ENCODE measurements around the gene STARD5. TPM values are rescaled to one million over a fixed set of nuclear protein-coding genes. Genes with fewer than 3 reads are reported as not detected.
"Not testable (repeated sequence)": the region's sequence is repeated elsewhere in the genome, so short reads cannot be mapped to it uniquely, and the experiment has no call there.

STARD5 gene, protein sequence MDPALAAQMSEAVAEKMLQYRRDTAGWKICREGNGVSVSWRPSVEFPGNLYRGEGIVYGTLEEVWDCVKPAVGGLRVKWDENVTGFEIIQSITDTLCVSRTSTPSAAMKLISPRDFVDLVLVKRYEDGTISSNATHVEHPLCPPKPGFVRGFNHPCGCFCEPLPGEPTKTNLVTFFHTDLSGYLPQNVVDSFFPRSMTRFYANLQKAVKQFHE
- total RNA-seq = 10 to 100 TPM; 32.7 to 36.4 TPM
- long read RNA-seq, full-length matches to known transcripts = 8 of 11 reads
- long read RNA-seq, partial matches to known transcripts = 1 of 11 reads
- long read RNA-seq, other reads (novel, unspliced or antisense) = 2 of 11 reads

DNA sequence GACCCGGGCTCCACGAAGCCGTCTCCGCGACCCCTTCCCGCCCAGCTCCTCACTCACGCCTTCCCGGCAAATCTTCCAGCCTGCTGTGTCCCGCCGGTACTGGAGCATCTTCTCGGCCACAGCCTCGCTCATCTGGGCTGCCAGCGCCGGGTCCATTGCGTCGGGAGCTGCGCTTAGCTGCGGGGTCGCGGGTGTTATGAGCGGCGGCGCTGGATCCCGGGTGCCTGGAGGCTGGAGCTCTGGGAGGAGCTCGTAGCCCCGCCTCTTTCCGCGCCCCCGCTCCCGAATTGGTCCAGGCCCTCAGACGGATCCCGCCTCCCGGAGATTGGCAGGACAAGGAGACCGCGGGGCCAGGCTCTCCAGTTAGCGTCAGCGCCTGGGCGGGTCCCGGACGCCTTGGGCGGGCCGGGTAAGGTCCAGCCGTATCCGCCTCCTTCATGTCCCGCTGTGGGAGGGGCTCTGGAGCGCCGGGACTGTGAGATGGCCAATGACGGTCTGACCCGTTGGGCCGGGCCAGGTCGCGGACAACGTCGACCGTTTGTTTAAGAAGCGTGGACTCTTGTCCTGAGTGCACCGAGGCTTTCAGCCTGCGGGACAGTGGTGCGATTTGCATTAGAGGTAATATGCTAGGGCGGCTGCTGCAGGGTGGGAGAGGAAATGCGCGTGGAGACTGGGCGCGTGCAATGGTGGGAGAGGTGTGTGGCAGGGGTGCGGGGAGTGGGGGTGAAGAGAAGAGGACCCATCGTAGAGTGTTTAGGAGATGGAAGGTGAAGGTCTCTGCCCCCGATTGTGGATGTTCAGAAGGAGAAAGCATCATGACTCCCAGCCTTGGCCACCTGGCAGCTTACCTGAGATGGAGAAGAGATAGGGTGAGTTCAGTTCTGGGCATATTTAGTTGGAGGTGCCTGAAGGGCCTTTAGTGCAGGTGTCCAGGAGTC, at the start of gene STARD5:
Gene STARD5, minus strand, starts transcription at position 198 of the 938 bp plus-strand sequence. Its CDS starts 42 bp downstream, at position 156.
- intact Hi-C loops (cut with DNase I, micrococcal nuclease) = loop anchor here in 1 of 2 donors (10.0 kb wide), 1 partner anchor 49 kb away; no protein-coding TSS in a partner anchor
- ATAC-seq = peak; percentile 93
- peak; percentile 99 to 100 for DNase-seq

DNA sequence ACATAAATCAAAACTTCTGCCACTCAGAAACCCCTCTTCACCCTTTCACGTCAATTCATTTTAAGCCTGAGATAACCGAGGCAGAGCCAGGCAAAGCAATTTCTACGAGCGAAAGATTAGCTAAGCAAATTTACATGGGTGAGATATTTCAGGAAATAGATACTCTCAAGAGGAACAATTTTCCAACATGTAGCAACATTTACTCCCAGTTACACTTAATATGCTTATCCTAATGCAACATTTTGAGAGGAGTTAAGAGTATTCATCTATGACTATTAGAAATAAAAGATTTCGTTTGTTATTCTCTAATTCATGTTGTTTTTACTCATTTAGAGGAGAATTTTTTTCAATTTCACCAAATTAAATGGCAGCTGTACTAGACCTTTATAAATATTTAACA, 49.2 kb upstream of the STARD5 start:
- ATAC-seq (no peak), DNase-seq (no peak)
- intact Hi-C loops (cut with DNase I, micrococcal nuclease) = no loop called here

DNA sequence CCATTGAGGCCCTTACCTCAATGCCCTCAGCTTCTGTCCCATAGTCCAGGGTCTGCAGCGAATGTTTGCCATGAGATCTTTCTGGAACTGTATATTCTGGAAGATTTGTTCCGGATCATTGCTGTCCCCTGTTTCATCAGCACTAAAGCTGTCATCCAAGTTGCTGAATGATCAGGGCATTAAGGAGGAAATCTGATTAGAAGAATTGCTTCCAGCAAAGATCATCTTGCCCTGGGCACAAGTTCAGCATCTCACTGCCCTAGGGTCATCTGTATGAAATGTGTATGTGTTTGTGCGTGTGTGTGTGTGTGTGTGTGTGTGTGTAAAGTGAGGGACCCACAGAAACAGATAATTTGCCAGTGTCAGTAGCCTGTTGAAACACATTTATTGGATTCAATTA, 48.6 kb upstream of the STARD5 start:
- intact Hi-C loops (cut with DNase I, micrococcal nuclease) = no loop called here
- ATAC-seq (no peak), DNase-seq (no peak)

DNA sequence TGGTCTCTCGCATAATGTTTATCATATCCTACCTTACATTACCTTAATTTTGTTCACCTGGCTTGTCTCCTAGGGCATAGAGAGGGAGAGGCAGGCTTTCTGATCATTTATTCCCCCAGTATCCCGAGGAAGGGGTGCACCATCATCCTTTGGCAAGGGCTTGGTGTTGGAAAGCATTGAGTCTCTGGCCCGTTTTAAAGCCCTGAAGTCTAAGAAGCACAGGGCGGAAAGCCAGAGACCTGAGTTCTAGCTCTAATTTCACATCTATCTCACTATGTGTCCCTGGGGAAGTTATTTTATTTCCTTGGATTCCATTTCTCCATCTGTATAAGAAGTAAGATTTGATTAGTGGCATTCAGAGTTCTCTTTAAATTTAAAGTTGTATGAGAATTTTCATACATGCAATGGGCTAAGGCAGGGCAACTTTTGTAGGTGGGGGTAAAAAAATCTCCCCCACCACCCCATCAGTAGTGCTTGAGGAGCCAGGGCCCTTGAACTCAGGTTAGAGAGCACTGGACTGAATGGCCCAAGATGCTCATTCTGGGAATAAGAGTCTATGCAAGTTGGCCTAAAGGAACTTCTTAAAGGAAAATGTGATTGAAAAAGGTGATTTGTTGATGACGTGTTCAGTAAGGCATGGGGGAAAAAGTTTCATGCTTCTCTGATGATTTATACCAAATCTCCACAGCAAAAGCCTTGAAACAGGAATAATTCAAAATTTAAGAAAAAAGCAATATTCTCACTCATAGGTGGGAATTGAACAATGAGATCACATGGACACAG, 40.0 kb upstream of the STARD5 start:
- no peak for ATAC-seq
- DNase-seq = no peak
- intact Hi-C loops (cut with DNase I, micrococcal nuclease) = no loop called here

DNA sequence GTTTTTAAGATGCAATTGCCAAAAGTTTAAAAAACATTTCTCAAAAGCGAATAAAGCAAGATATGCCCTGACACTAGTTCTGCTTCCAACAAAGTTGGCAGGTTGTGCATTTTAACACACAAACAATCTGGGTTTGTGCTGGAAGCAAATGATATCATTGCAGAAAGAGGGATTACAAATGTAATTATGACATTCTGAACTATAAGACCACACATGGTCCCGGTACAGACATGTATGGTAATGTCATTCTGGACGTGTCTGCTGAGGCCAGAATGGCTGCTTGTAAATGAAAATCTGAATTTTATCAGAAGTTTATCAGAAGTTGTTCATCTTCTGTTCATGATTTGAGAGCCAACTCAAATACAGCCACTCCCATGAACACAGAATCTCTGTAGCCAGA, 39.3 kb upstream of the STARD5 start:
- intact Hi-C loops (cut with DNase I, micrococcal nuclease) = no loop called here
- DNase-seq = no peak
- no peak for ATAC-seq

DNA sequence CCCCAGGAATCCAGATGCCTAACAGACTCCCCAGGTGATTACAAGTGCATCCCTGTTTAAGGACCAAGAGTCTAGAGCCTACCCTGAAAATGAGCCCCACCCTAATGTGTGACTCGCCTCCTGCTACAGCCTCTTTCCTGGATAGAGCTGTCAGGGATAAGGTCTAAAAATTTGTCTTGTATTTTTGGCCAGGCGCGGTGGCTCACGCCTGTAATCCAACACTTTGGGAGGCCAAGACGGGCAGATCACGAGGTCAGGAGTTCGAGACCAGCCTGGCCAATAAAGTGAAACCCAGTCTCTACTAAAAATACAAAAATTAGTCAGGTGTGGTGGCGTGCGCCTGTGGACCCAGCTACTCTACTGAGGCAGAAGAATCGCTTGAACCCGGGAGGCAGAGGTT, 38.8 kb upstream of the STARD5 start:
- no peak for ATAC-seq
- intact Hi-C loops (cut with DNase I, micrococcal nuclease) = no loop called here
- no peak for DNase-seq

DNA sequence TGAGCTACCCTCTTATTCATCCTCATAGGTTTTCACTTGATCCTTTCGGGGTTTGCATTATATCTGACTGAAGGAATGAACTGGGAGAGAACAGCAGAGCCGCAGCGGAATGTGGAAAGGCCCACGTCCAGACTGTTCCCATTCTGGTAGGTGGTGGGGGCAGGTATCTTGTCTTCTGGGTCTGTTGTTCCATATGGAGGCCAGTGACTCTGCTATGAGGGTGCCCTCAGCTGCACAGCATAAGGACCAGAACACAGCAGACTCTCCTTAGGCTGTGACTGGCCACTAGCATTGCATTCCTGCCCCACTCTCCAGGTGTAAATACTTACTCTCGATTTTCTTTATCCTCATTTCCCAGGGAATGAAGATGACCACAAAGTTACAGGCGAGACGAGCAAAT, 38.0 kb upstream of the STARD5 start:
- intact Hi-C loops (cut with DNase I, micrococcal nuclease) = no loop called here
- no peak for ATAC-seq
- no peak for DNase-seq

DNA sequence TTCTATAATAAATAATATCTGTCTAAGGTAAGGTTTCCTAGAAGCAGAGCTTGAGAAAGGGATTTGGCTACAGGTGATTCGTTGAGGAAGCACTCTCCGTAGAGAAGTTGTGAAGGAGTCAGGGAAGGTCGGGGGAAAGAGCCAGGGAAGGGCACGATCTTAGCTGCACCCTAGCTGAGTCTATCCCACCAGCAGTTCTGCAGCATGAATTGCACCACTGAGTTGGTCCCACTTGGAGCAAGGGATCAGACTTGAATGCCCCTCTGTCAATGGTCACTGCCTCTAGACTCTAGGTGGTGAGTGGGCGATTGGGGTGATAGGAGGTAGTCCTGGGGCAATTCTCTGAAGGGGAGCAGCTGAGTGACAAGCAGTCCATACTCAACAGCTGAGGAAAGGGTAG, 36.5 kb upstream of the STARD5 start:
- intact Hi-C loops (cut with DNase I, micrococcal nuclease) = no loop called here
- ATAC-seq = no peak
- no peak for DNase-seq

DNA sequence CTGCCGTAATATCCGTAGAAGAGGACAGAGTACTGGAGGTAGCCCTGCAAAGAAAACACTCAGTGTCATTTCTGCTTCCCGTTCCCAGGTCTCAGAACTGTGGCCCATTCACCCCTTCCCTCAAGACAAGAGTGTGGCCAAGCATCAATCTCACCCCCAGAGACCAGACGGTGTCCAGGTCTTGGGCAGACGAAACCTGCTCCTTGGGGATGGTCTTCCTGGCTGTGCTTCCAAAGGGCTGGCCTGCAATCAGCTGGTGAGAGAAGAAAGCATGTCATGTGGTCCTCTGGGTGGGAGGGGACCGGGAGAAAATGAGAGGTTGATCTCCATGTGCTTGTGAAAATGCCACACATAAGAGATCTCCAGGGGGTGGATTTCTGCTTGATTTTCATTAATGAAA, 34.3 kb upstream of the STARD5 start:
- DNase-seq (no peak), ATAC-seq (no peak)
- intact Hi-C loops (cut with DNase I, micrococcal nuclease) = no loop called here

DNA sequence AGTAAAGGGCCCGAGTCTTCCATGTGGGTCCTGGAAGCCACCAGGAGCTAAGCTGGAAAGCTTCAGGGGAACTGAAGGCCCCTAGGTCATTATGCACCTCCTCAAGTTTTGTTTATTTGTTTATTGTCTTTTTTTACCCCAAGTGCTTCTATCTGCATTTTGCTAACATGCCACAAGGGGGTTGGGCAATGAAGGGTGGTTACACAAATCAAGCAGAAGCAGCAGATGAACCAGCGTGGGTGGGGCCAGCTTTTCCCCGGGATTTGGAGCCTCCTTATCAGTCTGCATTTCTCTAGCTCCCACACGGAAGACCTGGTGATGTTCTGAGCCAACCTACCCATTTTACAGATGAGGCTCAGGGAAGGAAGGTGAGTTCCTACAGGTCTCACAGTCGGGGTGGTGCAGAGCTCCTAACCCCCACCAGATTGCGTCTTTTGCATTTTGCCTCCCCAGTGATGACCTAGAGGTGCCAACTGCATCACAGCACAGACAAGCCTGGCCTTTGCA, 33.3 kb upstream of the STARD5 start:
- ATAC-seq (no peak), DNase-seq (no peak)
- intact Hi-C loops (cut with DNase I, micrococcal nuclease) = no loop called here

DNA sequence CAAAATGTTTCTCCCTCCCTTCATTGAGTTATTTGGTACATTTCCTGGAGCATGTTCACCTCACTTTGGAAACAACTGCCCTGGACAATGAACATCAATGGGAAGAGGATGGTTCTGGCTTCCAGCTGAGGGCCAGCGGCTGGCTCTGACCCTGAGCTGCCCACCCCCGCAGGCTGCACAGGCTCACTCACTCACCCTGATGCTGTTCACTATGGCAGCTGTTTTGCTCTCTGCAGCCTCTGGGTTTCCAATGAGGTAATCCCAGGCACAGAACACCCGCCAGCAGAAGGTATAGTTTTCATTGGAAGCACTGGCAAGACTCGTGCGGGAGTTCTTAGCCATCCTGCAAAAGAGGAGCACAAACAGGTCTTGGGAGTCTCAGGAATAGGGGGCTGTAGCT, 32.3 kb upstream of the STARD5 start:
- ATAC-seq (no peak), DNase-seq (no peak)
- intact Hi-C loops (cut with DNase I, micrococcal nuclease) = no loop called here

DNA sequence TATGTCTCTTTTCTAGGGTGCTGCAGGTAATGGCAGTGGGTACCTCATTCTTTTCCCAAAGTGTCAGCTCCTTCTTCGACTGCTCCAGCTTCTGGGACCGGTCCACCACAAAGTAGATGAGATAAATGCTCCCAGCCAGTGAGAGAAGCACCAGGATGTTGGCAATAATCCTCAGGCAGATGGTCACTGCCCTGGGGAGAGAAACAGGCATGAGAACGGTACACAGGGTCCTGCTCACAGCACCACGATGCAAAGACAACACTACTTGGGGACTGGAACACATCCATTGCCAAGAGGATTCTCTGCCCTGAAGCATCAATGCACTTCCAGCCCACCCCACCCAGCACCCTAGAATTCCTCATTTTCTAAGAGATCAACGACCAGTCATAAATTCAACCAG, 27.7 kb upstream of the STARD5 start:
- DNase-seq (no peak), ATAC-seq (no peak)
- intact Hi-C loops (cut with DNase I, micrococcal nuclease) = no loop called here

DNA sequence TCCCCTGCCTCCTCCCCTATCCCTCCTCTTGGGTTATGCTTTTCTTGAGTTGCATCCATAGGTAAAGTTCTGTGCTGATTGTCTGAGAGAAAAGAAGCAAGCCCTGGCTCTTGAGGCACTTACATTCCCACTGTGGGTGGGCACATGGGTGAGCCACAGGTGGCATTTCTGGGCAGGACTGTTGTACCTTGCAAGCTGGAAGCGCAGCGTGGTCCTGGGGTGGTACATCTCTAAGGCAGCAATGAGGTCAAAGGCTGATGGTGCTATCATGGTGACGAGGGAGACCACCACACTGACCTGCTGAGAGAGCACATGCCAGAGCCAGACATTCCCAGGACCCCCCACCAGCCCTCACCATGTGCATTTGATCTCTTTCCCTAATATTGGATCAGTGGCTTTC, 25.3 kb upstream of the STARD5 start:
- ATAC-seq = no peak
- intact Hi-C loops (cut with DNase I, micrococcal nuclease) = no loop called here
- DNase-seq = no peak

DNA sequence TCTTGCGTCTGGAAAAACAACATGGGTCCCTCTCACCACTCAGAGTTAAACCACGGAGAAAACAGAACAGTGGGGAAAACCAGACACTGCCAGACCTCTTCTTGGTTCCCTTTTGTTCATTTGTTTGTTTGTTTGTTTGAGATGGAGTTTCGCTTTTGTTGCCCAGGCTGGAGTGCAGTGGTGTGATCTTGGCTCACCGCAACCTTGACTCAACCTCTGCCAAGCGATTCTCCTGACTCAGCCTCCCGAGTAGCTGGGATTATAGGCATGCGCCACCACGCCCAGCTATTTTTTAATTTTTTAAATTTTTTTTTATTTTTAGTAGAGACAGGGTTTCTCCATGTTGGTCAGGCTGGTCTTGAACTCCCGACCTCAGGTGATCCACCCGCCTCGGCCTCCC, 24.8 kb upstream of the STARD5 start:
- DNase-seq; ATAC-seq; intact Hi-C loops (cut with DNase I, micrococcal nuclease): not testable (repeated sequence)

DNA sequence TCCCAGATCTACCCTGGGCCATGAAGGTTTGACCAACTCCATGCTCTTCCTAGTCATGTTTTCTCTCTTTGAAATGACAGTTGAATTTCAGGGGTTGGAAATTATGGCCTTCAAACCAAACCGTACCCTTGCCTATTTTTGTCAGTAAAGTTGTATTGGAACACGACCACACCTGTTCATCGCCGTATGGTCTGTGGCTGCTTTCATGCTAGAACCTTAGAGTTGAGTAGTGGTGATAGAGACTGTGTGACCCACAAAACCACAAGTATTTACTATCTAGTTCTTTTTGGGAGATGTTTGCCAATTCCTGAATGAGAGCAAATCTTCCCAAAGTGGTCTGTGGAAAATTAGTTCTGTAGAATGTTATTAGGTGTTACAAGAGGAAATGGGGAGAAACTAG, 24.0 kb upstream of the STARD5 start:
- no peak for DNase-seq
- intact Hi-C loops (cut with DNase I, micrococcal nuclease) = no loop called here
- ATAC-seq = no peak

DNA sequence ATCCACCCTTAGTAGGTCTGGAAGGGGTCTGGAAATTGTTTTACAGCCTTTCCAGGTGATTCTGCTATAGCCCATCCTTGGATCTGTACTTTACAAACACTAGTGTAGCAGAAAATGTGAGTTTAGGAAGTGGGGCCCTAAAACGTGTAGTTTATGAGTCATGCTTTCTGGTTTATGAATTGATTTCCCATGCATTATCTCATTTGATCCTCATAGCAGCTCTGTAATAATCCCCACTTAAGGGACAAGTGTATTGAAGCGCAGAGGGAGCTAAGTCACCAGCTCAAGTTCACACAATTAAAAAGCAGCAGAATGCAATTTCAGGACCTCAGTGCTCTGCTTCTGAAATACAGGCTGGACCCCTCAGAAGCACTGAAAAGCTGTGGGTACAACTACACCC, 22.7 kb upstream of the STARD5 start:
- ATAC-seq = no peak
- intact Hi-C loops (cut with DNase I, micrococcal nuclease) = no loop called here
- DNase-seq = no peak

DNA sequence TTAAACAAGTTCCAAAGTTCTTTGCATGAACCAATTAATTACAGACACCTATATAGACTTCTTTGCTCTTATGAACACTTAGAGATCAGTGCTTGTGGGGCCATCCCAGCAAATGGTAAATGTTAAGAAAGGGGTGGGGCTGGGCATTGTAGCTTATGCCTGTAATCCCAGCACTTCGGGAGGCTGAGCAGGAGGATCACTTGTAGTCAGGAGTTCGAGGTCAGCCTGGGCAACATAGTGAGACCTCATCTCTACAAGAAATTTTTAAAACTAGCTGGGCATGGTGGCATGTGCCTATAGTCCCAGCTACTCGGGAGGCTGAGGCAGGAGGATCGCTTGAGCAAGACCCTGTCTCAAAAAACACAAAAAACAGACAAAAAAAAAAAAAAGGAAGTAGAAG, 19.4 kb upstream of the STARD5 start:
- ATAC-seq = no peak
- intact Hi-C loops (cut with DNase I, micrococcal nuclease) = no loop called here
- DNase-seq = no peak

DNA sequence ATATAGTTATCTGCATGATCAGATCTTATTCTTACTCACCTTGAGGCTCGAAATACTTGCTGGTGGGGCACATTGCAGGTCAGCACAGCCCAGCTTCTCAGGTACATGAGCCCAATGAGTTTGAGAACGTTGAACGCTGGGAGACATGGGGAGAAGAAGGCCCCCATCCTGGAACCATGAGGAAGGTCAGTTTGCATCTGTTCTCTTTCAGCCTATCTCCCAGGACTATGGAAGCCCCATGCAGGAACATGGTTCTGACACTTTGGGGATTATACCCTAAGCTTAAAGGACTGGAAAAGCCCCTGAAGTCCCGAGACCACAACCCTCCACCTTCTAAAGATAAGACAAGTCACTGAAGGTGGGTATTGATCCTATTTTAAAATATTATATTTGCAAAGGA, 17.4 kb upstream of the STARD5 start:
- DNase-seq (no peak), ATAC-seq (no peak)
- intact Hi-C loops (cut with DNase I, micrococcal nuclease) = no loop called here

DNA sequence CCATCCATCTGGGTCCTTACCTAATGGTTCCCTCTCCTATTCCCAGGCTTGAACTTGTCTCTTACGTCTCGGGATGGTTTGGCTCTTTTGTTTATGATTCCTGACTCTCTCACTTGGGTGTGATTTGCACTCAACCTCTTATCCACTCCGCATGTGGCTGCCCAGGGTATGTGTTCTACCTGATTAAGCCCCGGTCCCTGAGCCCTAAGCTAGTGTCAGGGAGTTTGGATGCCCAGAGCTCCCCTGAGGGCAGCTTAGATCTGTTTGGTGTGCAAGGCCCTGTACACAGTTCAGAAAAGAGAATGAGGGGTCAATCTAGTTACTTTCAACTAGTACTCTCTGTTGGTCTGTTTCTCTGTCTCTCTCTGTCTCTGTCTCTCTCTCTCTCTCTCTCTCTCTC, 15.9 kb upstream of the STARD5 start:
- intact Hi-C loops (cut with DNase I, micrococcal nuclease) = no loop called here
- no peak for ATAC-seq

More for the DNA sequence above, 15.9 kb upstream of the STARD5 start:
- no peak for DNase-seq

Data from left colon (tissue), 2 donors.